ENCODE data around the gene SPTBN5.

DNA sequence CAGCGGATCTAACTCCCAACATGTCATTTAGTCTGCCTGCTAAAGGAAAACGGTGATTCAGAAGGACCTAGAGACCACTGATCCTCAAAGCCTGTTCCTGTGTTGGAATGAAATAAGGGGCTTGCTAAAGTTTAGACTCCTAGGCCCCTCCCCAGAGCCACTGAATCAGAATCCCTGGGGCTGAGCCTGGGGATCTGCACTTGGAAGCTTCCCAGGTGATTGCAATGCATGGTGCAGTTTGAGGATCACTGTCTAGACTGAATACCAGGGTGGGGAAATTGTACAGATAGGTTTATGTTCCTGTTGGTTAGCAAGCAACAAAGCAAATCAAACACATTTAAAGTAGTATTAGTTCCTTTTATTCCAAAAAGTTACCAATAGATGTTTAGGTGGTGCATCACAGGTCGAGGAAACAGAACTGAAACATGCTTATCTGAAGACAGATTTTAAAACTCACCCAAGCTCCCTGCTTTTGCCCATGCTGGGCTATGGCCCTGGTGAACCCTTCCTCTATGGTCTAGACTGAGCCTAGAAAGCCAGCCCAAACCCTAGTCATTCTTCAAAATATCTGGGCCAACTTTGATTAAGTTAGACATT lies 29.6 kb upstream of the SPTBN5 start:
- TF ChIP-seq, protein P1, sequence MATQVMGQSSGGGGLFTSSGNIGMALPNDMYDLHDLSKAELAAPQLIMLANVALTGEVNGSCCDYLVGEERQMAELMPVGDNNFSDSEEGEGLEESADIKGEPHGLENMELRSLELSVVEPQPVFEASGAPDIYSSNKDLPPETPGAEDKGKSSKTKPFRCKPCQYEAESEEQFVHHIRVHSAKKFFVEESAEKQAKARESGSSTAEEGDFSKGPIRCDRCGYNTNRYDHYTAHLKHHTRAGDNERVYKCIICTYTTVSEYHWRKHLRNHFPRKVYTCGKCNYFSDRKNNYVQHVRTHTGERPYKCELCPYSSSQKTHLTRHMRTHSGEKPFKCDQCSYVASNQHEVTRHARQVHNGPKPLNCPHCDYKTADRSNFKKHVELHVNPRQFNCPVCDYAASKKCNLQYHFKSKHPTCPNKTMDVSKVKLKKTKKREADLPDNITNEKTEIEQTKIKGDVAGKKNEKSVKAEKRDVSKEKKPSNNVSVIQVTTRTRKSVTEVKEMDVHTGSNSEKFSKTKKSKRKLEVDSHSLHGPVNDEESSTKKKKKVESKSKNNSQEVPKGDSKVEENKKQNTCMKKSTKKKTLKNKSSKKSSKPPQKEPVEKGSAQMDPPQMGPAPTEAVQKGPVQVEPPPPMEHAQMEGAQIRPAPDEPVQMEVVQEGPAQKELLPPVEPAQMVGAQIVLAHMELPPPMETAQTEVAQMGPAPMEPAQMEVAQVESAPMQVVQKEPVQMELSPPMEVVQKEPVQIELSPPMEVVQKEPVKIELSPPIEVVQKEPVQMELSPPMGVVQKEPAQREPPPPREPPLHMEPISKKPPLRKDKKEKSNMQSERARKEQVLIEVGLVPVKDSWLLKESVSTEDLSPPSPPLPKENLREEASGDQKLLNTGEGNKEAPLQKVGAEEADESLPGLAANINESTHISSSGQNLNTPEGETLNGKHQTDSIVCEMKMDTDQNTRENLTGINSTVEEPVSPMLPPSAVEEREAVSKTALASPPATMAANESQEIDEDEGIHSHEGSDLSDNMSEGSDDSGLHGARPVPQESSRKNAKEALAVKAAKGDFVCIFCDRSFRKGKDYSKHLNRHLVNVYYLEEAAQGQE (IDR thresholded peaks at IDR 0.05; ENCODE audit: low read depth, low read length) = no peak
- TF ChIP-seq, protein P2, sequence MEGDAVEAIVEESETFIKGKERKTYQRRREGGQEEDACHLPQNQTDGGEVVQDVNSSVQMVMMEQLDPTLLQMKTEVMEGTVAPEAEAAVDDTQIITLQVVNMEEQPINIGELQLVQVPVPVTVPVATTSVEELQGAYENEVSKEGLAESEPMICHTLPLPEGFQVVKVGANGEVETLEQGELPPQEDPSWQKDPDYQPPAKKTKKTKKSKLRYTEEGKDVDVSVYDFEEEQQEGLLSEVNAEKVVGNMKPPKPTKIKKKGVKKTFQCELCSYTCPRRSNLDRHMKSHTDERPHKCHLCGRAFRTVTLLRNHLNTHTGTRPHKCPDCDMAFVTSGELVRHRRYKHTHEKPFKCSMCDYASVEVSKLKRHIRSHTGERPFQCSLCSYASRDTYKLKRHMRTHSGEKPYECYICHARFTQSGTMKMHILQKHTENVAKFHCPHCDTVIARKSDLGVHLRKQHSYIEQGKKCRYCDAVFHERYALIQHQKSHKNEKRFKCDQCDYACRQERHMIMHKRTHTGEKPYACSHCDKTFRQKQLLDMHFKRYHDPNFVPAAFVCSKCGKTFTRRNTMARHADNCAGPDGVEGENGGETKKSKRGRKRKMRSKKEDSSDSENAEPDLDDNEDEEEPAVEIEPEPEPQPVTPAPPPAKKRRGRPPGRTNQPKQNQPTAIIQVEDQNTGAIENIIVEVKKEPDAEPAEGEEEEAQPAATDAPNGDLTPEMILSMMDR (IDR thresholded peaks at IDR 0.05 in 2 of 3, conservative IDR thresholded peaks at IDR 0.05 in 1 of 3; ENCODE audit: control insufficient read depth in 2 of 3, extremely low read depth in 1 of 3, insufficient read depth in 1 of 3, low read depth in 3 of 3, low read length in 3 of 3) = no peak
- no peak for TF ChIP-seq RAD51 (IDR thresholded peaks at IDR 0.05)
- TF ChIP-seq CHD4 (IDR thresholded peaks at IDR 0.05) = no peak
- no peak for TF ChIP-seq MXI1 (IDR thresholded peaks at IDR 0.05; ENCODE audit: low read depth, low read length)
- TF ChIP-seq, protein P3, sequence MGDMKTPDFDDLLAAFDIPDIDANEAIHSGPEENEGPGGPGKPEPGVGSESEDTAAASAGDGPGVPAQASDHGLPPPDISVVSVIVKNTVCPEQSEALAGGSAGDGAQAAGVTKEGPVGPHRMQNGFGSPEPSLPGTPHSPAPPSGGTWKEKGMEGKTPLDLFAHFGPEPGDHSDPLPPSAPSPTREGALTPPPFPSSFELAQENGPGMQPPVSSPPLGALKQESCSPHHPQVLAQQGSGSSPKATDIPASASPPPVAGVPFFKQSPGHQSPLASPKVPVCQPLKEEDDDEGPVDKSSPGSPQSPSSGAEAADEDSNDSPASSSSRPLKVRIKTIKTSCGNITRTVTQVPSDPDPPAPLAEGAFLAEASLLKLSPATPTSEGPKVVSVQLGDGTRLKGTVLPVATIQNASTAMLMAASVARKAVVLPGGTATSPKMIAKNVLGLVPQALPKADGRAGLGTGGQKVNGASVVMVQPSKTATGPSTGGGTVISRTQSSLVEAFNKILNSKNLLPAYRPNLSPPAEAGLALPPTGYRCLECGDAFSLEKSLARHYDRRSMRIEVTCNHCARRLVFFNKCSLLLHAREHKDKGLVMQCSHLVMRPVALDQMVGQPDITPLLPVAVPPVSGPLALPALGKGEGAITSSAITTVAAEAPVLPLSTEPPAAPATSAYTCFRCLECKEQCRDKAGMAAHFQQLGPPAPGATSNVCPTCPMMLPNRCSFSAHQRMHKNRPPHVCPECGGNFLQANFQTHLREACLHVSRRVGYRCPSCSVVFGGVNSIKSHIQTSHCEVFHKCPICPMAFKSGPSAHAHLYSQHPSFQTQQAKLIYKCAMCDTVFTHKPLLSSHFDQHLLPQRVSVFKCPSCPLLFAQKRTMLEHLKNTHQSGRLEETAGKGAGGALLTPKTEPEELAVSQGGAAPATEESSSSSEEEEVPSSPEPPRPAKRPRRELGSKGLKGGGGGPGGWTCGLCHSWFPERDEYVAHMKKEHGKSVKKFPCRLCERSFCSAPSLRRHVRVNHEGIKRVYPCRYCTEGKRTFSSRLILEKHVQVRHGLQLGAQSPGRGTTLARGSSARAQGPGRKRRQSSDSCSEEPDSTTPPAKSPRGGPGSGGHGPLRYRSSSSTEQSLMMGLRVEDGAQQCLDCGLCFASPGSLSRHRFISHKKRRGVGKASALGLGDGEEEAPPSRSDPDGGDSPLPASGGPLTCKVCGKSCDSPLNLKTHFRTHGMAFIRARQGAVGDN (IDR thresholded peaks at IDR 0.05) = no peak
- TF ChIP-seq NR2C1 (IDR thresholded peaks at IDR 0.05) = no peak
- TF ChIP-seq RAD21 (IDR thresholded peaks at IDR 0.05; ENCODE audit: insufficient read depth, low read depth, low read length) = no peak
- TF ChIP-seq CBX3 (IDR thresholded peaks at IDR 0.05; ENCODE audit: borderline replicate concordance, low read depth) = no peak
- TF ChIP-seq, protein P4, sequence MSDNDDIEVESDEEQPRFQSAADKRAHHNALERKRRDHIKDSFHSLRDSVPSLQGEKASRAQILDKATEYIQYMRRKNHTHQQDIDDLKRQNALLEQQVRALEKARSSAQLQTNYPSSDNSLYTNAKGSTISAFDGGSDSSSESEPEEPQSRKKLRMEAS (IDR thresholded peaks at IDR 0.05; ENCODE audit: low read depth, low read length) = no peak
- no peak for TF ChIP-seq CEBPB (IDR thresholded peaks at IDR 0.05; ENCODE audit: borderline replicate concordance in 1 of 2, low read depth in 2 of 2, low read length in 2 of 2)
- no peak for TF ChIP-seq CREB1 (IDR thresholded peaks at IDR 0.05; ENCODE audit: low read depth)
- TF ChIP-seq, protein P5, sequence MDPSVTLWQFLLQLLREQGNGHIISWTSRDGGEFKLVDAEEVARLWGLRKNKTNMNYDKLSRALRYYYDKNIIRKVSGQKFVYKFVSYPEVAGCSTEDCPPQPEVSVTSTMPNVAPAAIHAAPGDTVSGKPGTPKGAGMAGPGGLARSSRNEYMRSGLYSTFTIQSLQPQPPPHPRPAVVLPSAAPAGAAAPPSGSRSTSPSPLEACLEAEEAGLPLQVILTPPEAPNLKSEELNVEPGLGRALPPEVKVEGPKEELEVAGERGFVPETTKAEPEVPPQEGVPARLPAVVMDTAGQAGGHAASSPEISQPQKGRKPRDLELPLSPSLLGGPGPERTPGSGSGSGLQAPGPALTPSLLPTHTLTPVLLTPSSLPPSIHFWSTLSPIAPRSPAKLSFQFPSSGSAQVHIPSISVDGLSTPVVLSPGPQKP (IDR thresholded peaks at IDR 0.05; ENCODE audit: low read depth, low read length) = no peak
- no peak for TF ChIP-seq ETV6 (conservative IDR thresholded peaks at IDR 0.05 in 1 of 2, IDR thresholded peaks at IDR 0.05 in 1 of 2; ENCODE audit: borderline replicate concordance in 1 of 2, low read depth in 1 of 2)

Measured in GM12878 (cell line).